HG03558 (cell line): Measurements from ENCODE around the gene USP48.

Experiments
- ATAC-seq: cut with Tn5 transposase; IDR thresholded peaks from one replicate; pipeline ENCODE4 v1.9.1; 2021; ENCODE audit warnings: moderate number of reproducible peaks; ENCODE audit not compliant: unreplicated experiment; ENCODE audit errors: extremely low read depth

USP48 gene

GRCh38 chr1:21754583-21754982, 28.4 kb downstream of the USP48 start:
- ATAC-seq: no peak

- ATAC-seq: no peak
Observed at GRCh38 chr1:21752186-21752585, 30.8 kb downstream of the USP48 start.

GRCh38 chr1:21751281-21751680, 31.7 kb downstream of the USP48 start:
- no peak for ATAC-seq

- ATAC-seq: no peak
Observed at GRCh38 chr1:21750841-21751240, 32.1 kb downstream of the USP48 start.

- ATAC-seq: no peak
Observed at GRCh38 chr1:21749859-21750468, 33.0 kb downstream of the USP48 start.

GRCh38 chr1:21749109-21749508, 33.8 kb downstream of the USP48 start:
- no peak for ATAC-seq

- no peak for ATAC-seq
Observed at GRCh38 chr1:21743476-21743875, 39.5 kb downstream of the USP48 start.

- no peak for ATAC-seq
Observed at GRCh38 chr1:21742578-21742977, 40.4 kb downstream of the USP48 start.

- ATAC-seq: no peak
Observed at GRCh38 chr1:21741206-21741605, 41.7 kb downstream of the USP48 start.

GRCh38 chr1:21736876-21737275, 46.1 kb downstream of the USP48 start:
- no peak for ATAC-seq

GRCh38 chr1:21736011-21736410, 46.9 kb downstream of the USP48 start:
- ATAC-seq: no peak

- ATAC-seq: no peak
Observed at GRCh38 chr1:21734526-21734925, 48.4 kb downstream of the USP48 start.

GRCh38 chr1:21732664-21733063, 50.3 kb downstream of the USP48 start:
- no peak for ATAC-seq

GRCh38 chr1:21725748-21726392, 57.1 kb downstream of the USP48 start:
- no peak for ATAC-seq

- ATAC-seq: no peak
Observed at GRCh38 chr1:21724570-21724969, 58.4 kb downstream of the USP48 start.

GRCh38 chr1:21724098-21724497, 58.9 kb downstream of the USP48 start:
- no peak for ATAC-seq

GRCh38 chr1:21721295-21721985, 61.5 kb downstream of the USP48 start:
- no peak for ATAC-seq

- ATAC-seq: no peak
Observed at GRCh38 chr1:21716169-21716568, 66.8 kb downstream of the USP48 start.

GRCh38 chr1:21707891-21708290, 75.1 kb downstream of the USP48 start:
- no peak for ATAC-seq

GRCh38 chr1:21707086-21707840, 75.7 kb downstream of the USP48 start:
- no peak for ATAC-seq
